Kasumi-1 (cell line): ENCODE measurements around the gene FNDC3B.

Experiments used
- DNase-seq, 2 experiments: peaks; one replicate each; lab custom pipeline; 2025; lab: John Stamatoyannopoulos, UW

The FNDC3B gene

DNA sequence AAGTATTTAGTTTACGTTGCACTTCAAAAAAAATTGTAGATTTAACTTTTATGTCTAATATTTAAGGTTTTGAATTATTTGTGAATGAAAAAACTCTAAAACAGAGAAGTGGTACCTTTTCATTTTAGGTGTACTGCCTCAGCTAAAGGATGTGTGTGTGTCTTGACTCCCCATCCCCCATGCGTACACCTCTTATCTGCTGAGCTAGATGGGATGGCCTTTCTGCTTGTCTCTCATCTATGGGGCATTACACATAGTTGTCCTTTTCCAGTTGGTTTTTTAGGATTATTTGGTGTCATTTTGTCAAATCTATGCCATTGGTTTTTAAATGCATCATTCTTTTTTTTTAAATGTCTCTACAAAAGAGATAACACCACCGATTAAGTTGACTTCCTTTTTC, 110.9 kb downstream of the FNDC3B start:
- DNase-seq, result no peak

DNA sequence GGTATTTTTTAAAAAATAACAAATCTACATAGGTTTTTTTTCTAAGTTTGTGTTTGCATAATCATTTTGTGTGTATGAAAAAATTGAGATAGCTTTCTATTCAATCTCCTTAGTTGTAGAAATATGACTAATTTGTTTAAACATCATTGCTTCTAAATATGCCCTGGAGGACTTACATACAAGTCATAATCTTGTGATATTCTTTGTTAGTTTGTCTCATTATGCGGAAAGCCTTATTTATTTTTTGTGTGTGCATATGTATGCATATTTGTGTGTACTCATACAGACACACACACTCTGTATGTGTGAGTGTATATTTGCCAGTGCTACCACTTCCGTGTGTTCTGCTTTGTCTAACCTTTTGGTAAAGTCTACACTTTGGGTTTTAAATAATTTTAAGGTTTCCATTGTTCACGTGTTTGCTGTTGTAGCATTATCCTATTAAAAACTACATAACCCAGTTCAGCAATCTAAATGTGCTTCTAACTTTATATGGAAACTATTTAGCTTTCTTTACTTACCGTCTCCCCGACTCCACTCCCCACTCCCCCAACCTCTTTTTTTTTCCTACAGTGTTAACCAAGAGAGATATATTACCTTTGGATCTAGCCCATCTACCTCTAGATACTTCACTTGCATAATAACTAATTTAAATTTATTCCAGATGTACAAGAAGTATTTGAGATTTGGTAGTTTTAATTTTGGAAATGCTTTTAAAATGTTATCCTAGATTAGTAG, 111.7 kb downstream of the FNDC3B start:
- DNase-seq, result no peak

DNA sequence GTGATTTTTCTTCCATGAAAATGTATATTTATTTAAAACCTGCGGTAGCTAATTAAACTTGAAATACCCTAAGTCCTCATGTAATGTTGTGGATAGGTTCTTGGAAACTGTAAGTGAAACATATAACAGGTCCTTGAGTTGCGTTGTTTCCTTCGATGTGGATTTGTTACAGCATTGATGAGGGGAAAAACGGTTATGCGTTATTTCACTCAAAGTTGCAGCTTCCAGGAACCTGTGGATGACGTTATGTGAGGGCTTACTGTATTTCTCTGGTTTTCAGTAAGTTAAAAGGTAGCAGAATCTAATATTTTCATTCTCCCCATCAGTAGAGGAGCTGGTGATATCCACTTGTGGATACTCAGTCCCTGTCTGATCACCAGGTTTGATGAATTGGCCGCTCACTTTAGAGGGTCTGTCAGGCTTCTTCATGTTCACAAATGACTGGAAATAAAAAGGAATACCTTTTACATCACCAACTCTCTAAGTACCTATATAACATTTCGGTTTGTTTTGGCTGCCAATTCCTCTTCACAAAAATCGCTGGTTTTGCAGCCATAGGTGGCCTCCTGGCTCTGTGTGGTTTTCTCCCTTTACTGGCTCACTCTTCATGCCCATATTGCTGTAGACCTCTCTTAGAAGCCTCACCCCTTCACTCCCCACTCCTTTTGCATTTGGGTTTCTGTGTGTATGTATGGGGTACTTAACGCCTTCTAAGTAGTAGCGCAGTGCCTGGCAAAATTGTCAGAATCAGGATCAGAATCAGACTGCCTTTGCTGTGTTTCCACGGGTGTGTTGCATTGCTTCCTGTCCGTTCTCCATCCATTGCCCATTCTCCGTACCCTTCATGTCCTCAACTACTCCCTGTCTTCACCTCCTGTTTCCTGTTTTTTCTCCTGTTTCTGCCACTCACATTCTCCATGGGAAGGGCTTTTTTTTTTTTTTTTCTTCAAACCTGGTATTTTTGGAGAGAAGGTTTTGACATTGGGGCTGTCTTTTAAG, 112.6 kb downstream of the FNDC3B start:
- peak in 1 of 2 experiments; percentile 25 for DNase-seq

DNA sequence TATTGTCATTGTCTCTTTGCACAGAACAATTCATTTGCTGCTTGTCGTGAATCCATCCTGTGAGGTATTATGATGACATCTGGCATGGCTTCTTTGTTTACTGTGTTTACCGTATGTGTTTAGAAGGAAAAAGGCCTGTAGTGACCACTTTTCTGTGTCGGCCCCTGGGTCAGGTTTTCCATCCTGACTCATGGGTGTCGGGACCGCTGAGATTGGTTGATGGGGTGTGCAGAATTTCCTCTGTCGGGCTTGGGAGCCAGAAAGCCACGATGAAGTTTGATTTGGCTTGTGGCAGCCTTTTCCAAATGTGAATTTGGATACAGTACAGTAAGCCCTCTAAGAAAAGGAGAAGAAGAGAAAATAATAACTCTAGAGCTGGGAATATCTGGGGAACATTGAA, 113.5 kb downstream of the FNDC3B start:
- DNase-seq, result no peak

DNA sequence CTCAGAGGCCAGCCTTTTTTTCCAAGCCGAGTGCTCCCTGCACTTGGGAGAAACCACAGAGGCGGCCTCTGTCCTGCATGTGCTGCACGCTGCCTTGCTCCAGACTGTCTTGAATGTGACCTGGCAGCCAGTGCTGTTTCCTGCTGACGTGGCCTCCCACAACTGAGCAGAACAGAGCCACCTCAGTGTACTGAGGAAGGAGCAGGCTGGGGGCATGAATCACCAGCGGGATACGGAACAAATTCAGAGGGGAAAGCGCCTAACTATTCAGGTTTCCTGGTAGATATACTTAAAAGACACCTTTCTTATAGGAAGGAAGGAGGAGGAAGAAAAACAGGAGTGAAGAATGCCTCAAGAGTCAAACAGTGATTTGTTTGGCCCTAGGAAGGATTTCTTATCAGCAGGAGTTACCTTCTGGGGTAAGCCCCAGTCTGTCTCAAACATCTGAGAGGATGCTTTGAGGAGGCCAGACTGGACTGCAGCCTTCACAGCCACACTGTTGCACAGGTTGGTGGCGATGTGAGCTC, 114.0 kb downstream of the FNDC3B start:
- peak; percentile 91 to 95 for DNase-seq

DNA sequence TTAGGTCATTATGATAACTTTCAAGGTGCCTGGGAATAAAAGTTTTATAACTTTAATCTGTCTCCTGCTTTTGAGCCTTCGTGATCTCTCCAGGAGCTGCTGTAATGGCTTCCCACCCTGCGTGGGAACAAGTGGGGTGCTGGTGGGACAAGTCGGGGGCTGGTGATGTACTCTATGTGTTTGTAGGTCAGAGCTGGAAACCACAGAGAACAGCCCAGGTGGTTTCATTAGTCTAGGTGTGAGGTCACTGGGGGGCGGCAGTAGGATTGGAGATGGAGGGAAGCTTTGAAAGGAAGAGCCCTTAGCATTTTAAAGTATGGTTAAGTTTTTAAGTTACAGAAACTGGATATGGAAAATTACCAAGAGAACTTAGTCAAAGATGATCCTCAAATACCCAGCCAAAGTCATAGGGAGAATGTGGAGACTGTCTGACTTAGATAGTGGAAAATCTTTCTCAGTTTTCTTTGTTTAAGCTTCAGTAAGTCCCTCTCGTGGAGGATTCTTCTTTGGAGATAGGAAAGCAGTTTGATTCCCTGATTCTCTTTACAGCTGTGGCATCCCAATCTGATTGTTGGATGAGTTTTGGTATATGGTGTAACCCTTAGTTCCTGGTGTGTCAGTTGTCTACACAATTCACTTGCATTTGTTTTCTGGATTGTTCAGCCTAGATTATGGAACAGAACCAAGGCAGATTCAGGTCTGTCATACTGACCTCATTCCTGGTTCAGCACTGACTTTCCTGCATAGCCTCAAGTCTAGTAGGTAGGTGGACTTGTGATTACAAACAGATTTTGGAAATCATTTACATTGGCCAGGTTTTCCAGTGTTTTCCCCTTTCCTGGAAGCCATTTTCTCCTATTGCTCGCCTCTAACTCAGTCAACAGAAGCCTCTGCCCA, 115.6 kb downstream of the FNDC3B start:
- DNase-seq, result no peak

DNA sequence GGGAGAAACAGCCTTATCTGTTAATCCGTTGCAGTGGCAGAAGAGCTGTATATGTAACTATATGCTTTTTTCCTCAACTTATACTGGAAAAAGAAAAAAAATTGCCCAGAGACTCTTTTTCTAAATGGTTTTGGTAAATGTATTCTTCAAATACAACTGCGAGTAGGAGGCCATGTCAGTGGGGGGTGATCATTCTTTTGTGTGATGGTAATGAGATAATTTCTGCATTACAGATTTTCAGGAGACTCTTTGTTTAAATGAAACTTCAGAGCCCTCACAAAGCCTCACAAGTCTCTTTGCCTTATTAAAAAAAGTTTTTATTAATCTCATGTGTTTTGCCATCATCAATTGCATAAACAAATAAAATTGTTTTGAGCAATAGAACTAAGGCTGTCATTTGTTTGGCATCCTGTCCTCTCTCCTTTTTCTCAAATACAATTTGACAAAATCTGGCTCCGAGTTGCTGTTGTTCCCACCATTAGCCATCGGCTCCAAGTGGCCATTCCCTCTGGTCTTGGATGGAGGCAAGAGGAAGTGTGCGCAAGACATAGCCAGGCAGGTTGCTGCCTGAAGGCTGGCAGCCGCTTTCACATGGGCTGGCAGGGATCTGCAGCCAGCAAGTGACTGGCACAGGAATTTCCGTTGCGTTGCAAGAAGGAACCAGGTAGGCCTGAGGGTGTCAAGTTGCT, 116.7 kb downstream of the FNDC3B start:
- DNase-seq, result no peak

DNA sequence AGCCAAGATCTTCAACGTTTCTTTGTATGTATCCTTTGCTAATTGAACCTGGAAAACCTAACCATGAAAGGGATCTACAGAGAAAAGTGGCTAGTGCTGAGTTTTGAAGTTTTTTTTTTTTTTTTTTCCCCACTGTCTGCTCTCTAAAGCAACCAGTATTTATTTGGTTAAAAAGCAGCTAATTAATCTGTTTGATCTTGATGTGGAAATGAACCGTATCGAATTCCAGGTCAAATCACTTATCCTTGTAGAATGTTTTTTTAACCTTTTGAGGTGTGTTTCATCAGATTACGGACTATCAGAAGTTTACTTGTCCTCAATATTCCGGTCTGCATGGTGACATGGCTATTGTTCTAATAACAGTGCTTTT, 117.2 kb downstream of the FNDC3B start:
- no peak for DNase-seq

DNA sequence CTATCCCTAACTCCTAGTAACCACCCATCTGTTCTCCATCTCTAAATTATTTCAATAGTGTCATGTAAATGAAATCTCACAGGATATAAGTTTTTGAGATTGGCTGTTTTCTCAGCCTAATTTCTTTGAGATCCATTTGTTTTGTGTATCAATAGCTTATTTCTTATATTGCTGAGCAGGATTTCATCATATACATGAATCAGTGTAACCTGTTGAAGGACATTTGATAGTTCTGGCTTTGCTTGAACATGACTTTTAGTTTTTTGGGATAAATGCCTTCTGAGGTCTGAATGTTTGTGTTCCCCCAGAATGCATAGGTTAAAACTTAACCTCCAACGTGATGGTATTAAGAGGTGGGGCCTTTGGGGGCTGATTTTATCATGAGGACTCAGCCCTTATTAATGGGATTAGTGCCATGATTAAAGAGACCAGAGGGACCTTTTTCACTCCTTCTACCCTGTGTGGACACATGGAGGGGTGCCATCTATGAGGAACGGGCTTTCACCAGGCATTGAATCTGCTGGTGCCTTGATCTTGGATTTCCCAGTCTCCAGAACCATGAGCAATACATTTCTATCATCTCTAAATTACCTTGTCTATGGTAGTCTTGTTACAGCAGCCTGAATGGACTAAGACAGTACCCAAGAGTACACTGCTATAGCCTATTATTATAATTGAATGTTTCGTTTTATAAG, 118.3 kb downstream of the FNDC3B start:
- DNase-seq, result no peak

DNA sequence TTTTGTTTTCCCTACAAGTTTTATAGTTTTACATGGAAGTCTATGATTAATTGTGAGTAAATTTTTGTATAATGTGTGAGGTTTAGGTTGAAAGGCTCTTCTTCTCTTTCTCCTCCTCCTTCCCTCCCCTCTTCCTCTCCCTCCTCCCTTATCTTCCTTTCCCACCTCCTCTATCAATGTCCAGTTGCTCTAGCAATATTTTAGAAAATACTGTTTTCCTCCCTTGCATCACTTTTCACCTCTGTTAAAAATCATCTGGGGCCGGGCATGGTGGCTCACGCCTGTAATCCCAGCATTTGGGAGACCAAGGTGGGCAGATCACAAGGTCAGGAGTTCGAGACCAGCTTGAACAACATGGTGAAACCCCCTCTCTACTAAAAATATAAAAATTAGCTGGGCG, 119.4 kb downstream of the FNDC3B start:
- no peak for DNase-seq

DNA sequence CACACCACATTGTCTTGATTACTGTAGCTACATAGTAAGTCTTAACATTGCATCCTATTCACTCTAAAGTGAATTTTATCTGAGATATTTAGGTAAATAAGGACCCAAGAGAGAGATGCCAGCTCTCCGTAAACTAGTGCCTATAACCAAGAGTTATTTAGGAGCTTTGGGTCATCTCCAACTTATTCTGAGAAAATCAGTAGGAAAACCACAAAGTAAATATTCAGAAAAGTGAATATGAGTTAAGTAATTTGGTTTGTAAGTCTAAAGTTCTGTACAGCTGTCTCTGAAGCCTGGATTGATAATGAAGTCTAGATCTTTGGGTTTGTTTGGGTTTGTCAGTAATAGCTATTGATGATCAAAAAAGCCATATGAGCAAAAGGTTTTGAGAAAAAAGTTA, 120.0 kb downstream of the FNDC3B start:
- DNase-seq, result no peak

DNA sequence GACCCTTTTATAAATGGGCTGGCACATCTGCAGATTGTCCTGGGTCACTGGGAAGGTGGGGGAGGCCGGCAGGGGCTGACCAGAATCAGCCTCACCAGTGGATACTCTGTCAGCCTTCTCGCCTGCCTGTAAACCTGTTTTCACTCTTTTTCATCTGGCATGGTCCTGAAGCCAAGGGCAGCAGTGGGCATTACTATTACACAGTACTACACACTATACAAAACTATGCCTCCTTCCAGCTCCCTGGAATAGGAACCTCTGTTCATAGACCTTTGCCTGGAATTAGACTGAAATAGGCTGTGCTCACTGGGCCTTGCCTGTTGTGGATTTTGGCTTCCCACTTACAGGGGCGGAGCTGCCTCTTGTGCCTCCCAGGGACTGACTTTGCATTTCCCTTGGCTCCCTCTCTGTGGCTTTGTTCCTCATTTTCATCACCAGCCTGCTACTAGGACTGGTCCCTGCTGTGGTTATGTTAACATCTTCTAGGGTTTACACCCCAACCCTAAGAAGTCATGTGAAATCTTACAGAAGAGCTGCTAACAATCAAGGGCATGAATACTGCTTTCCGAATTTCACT, 120.7 kb downstream of the FNDC3B start:
- DNase-seq, result peak; percentile 85 to 88

DNA sequence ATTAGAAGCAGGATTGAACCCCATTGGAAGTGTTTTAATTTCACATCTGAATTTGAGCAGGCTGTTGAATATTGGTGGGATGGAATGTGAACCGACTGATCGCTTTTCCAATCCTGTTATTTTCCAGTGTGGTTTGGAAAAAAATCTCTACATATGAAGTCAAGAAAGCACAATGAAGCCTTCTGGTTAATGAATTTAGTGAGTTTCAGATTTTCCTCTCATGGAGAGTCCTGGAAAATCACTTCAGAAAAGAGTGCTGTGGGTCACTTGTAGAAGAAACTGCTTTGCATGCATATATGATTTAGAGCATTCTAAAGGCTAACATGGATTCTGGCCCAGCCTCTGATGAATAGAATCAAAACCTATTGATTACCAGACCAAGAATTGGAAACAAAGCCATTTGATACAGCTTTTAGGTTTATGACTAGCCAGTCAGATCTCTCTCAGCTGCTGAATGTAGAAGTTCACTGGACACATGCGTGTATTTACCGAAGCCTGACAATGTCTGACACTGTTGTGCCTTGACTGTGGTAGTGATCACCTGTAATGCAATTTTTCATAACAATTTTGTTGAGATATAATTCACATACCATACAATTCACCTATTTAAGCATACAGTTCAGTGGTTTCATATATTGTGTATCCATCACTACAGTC, 121.9 kb downstream of the FNDC3B start:
- DNase-seq, result no peak

DNA sequence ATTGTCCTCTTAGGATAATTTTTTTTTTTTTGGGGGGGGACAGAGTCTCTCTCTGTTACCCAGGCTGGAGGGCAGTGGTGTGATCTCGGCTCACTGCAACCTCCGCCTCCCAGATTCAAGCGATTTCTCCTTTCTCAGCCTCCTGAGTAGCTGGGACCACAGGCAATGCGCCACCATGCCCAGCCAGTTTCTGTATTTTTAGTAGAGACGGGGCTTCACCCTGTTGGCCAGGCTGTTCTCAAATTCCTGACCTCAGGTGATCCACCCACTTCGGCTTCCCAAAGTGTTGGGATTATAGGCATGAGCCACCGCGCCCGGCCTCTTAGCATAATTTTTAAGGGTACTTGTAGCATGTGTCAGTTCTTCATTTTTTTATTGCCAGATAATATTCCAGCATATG, 122.6 kb downstream of the FNDC3B start:
- DNase-seq, result no peak

DNA sequence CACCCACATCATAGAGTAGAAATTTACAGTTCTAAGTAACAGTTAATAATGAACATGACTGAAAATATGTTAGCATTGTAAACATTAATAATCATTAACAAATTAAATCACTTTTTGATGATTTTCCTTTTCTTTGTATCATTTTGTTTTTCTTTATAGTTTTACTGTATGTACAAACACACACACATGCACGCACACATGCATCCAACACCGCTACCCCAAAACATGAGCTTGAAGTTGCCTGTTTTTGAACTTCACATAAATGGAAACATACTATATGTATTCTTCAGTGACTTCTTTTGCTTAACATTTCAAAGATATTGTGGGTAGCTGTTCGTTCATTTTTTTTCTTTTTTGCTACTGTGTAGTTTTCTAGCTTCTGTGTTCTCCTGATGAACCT, 123.9 kb downstream of the FNDC3B start:
- DNase-seq, result no peak

DNA sequence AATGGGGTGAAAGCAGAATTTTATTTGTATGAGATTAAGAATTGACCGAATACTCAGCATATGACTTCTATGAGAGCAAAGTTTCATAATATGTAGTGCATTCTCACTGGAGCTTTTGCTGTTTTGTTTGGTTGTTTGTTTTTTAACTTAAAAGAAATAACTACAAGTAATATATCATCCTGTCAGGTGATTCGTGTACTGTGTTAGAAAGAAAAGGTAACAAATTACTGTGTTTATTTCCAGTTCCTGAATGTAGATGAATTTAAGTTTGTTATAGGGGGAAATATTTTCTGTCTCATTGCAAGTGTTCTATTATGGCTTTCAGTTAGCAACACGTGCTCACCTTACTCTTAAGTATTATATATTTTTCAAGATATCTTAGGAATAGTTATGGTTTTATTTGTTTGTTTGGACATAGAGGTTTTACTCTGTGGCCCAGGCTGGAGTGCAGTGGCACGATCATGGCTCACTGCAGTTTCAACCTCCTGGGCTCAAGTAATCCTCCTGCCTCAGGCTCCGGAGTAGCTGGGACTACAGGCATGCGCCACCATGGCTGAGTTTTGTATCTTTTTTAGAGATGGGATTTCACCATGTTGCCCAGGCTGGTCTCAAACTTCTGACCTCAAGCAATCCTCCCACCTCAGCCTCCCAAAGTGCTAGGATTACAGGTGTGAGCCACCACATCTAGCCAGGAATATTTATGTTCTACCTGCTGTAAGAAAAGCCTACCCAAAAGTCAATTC, 125.4 kb downstream of the FNDC3B start:
- DNase-seq, result no peak

DNA sequence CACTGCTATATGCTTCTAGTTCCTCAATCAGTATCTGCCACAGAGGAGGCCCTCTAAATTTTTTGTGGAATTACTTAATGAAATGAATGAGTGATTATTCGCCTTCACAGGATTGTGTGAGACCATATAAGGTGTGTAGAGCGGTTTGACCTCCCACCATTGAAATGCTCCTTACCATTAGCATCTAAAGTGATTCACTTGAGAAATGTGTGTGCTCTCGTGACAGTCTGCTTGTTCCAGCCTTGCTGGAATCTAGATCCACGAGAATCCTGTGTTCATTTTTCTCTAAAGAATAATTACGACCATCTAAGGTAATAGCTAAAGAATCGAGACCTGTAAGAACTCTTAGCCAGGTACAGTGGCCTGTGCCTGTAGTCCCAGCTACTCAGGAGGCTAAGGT, 126.9 kb downstream of the FNDC3B start:
- DNase-seq, result no peak

DNA sequence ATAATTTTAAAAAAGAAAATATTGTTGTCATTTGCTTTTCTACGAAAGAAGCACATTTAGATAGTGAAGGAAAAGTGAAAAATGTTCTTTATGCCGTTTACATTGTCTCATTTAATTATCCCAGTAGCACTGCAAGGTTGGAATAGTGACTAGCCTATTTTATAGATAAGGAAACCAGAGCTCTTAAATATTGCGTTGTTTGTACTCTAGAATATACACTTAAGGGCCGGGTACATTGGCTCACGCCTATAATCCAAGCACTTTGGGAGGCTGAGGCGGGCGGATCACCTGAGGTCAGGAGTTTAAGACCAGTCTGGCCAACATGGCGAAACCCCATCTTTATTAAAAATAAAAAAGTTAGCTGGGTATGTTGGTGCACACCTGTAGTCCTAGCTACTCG, 127.5 kb downstream of the FNDC3B start:
- no peak for DNase-seq
